ENCODE measurements around the gene CPN1.

CPN1 gene

GRCh38 chr10:100036850-100037249 lies 44.8 kb downstream of the CPN1 start:
- no peak for TF ChIP-seq CTCF (IDR thresholded peaks at IDR 0.05)

GRCh38 chr10:100033766-100034418 lies 47.8 kb downstream of the CPN1 start:
- no peak for TF ChIP-seq CTCF (IDR thresholded peaks at IDR 0.05)

GRCh38 chr10:100027416-100027815 lies 54.3 kb downstream of the CPN1 start:
- TF ChIP-seq CTCF (IDR thresholded peaks at IDR 0.05): no peak

GRCh38 chr10:100025576-100025975 lies 56.1 kb downstream of the CPN1 start:
- TF ChIP-seq CTCF (IDR thresholded peaks at IDR 0.05): no peak

GRCh38 chr10:100024748-100025147 lies 56.9 kb downstream of the CPN1 start:
- TF ChIP-seq CTCF (IDR thresholded peaks at IDR 0.05): no peak

- TF ChIP-seq CTCF (IDR thresholded peaks at IDR 0.05): no peak
These were observed 59.3 kb downstream of the CPN1 start for GRCh38 chr10:100022403-100022802.

GRCh38 chr10:100021322-100021721 lies 60.3 kb downstream of the CPN1 start:
- no peak for TF ChIP-seq CTCF (IDR thresholded peaks at IDR 0.05)

GRCh38 chr10:100020886-100021253 lies 60.8 kb downstream of the CPN1 start:
- TF ChIP-seq CTCF (IDR thresholded peaks at IDR 0.05): no peak

Data from LNCAP (cell line).